HL-60 (cell line): ENCODE data around the gene DENND2D.

ENCODE experiments used
- CTCF ChIP-seq: IDR thresholded peaks from one replicate; pipeline ENCODE4 v1.5.1; 2011; ENCODE audit warnings: low read length, control low read depth, inconsistent platforms; ENCODE audit not compliant: insufficient read depth
- POLR2AphosphoS5 ChIP-seq: IDR thresholded peaks from 2 replicates; pipeline ENCODE4 v1.6.1; 2012; ENCODE audit warnings: low read depth

GRCh38 chr1:111192658-111193519, 7.6 kb downstream of the DENND2D start:
- TF ChIP-seq CTCF (no peak), POLR2AphosphoS5 (no peak)
